HG03103 (cell line): ENCODE data around the gene USP48.
"Not testable (repeated sequence)": the region's sequence is repeated elsewhere in the genome, so short reads cannot be mapped to it uniquely, and the experiment has no call there.

ENCODE experiments used
- ATAC-seq: cut with Tn5 transposase; IDR thresholded peaks from one replicate; pipeline ENCODE4 v1.9.1; 2021; ENCODE audit warnings: low read depth; ENCODE audit not compliant: unreplicated experiment

The USP48 gene

GRCh38 chr1:21816602-21817302 is 33.8 kb upstream of the USP48 start:
- no peak for ATAC-seq

DNA sequence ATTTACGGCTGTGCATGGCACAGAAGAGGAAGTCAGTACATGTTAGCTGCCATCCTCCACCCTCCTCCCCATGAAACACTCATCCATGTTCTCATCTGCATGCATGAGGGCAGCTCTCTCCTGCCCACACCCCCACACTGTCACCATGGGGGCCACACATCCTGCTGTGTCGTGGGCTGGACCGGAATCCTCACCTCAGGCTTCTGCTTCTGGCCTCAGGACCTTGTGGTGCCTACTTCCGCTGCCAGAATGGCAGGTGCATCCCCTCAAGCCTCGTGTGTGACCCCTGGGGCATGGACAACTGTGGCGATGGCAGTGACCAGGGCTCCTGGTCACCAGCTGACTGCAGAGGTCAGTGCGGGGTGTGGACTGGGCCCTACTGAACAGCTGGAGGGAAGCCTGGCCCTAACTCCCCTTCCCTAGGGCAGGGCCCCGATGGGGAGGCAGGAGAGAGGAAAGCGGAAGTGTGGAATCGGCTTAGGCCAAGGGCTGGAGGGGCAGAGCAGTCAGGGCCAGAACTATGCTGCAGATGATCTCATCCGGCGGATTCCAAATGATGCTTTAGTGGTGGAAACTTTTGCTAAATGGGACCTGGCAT is 32.9 kb upstream of the USP48 start:
- no peak for ATAC-seq

GRCh38 chr1:21814981-21815582 is 32.1 kb upstream of the USP48 start:
- no peak for ATAC-seq

GRCh38 chr1:21814241-21814918 is 31.4 kb upstream of the USP48 start:
- ATAC-seq, result no peak

DNA sequence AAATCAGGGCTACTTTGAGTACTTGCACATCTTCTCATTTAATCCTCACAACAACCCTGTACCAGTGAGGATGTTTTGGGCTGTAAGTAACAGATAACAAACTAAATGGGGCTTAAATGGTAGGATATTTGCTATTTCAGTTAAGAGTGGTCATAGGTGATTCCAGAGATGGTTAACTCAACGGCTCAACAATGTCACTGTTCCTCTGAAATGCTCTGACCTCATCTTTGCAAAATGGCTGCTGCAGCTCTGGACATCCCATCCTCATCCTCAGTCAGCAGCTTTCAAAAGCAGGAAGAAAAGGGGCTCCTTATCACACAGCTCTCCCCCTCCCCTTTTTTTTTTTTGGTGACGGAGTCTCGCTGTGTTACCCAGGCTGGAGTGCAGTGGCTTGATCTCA is 30.6 kb upstream of the USP48 start:
- ATAC-seq, result no peak

DNA sequence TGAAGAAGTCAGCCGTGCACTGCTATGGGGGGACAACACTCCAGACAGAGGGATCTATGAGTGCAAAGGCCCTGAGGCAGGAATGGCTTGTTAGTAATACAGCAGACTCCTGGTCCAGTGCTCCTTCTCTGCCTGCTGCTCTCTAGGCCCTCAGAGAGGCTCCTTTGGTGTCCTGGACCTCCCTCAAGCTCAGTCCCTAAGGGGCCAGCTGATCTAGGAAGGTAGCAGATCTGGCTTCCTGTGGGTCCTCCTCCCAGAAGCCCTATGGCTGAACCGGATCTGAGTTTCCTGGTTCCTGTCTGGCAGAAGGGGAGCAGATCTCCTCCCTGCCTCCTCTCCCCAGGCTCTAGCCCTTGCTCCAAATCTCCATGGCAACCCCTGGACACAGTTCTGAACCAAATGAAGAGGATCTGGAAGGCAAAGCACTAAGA is 28.9 kb upstream of the USP48 start, which contains the start of gene LDLRAD2:
LDLRAD2 (plus strand) TSS at position 391 of the 431 bp plus-strand sequence. CDS start 187 bp downstream, outside the sequence.
- no peak for ATAC-seq

DNA sequence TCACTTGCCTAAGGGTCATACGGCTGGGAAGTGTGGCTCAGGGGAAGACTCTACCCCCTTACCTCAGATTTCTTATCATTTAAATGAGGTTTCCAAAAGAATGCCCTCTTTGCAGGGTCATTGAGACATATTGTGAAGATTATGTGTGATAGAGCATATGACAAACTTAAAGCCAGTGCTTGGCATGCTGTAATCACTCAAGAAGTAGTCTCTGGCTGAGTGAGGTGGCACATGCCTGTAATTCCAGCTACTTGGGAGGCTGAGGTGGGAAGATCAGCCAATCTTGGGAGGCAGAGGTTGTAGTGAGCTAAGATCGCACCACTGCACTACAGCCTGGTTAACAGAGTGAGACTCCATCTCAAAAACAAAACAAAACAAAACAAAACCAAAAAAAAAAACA is 21.6 kb upstream of the USP48 start:
- no peak for ATAC-seq

DNA sequence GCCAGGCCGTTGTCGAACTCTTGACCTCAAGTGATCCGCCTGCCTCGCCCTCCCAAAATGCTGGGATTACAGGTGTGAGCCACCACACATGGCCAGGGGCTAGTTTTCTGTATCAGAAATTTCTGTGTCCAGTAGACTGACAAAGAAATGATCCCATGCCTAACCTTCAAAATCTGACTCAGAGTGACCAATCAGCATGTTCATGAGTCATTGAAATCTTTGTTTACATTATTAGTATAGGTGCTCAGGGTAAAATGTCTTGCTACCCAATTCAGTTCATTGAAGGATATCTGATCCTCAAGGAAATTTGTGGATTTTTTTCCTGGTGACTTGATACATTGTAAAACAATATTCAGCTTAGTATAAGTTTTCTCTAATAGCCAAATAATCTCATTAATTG is 18.2 kb upstream of the USP48 start:
- no peak for ATAC-seq

DNA sequence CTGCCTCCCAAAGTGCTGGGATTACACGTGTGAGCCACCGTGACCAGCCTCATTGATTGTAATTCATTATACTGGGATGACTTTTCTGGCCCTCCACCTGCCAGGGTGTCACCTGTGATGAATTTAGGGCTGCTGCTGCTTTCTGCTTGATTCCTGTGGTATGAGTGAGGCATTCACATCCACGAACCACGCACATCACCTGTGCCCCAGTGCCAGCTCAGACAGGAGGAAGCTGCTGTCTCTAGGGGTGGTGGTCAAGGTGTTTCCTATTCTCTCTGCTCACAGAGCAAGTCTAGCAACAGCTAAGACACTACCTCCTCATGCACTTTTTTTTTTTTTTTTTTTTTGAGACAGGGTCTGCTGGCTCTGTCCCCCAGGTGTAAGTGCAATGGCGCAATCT is 16.8 kb upstream of the USP48 start:
- ATAC-seq, result no peak

DNA sequence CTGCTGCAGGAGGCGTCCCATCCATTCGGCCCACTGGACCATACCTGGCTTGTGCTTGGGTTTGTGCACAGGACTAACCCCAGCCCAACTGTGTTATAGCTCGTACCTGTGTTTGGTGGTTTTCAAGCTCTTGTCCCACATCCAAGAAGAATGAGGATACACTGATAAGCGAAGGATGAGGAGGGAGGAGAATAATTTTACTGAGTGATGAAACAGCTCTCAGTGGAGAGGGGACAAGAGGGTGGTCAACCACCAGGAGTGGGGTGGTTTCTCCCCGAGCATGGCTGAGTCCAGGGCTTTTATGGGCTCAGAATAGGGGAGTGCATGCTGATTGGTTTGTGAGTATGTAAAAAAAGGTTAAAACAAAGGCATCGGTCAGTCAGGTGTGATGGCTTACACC is 12.1 kb upstream of the USP48 start:
- no peak for ATAC-seq

DNA sequence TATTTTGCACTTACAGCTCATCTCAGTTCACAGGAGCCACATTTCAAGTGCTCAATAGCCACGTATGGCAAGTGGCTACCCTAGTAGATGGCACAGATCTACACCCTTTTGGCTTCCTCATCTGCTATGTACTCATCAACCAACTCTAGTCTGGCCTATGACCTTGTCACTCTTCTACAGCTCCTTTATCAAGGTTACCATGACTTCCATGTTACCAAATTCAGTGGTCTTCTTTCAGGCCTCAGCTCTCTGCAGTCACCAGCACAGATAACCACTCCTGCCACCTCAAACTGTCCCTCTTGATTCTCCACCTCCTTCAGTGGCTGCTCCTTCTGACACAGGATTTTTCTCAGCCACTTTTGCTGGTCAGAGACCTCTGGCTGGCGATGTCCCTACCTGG is 11.7 kb upstream of the USP48 start:
- ATAC-seq, result no peak

- no peak for ATAC-seq
Observed at GRCh38 chr1:21793104-21793503, 10.2 kb upstream of the USP48 start.

DNA sequence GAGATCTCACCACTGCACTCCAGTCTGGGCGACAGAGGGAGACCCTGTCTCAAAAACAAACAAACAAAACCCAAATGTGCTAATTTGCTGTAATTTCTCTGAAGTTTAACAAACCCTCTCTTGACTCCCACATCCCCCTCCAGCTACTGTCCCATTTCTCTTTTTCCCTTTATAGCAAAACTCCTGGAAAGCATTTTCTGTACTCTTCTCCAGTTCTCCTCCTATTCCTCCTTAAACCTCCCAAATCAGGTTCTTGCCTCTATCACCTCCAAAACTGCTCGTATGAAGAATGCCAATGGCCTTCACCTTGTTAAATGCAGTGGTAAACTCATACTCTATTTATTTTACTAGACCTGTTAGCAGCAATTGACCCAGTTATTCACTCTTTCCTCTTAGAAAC is 3.7 kb upstream of the USP48 start:
- ATAC-seq, result no peak

DNA sequence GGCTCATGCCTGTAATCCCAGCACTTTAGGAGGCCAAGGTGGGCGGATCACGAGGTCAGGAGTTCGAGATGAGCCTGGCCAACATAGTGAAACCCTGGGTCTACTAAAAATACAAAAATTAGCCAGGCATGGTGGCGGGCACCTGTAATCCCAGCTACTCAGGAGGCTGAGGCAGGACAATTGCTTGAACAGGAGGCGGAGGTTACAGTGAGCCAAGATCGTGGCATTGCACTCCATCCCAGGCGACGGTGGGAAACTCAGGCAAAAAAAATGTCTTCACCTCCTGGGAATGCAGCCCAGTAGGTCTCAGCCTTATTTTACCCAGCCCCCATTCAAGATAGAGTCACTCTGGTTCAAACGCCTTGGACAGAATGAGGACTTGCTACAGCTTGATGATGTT is 2.8 kb upstream of the USP48 start:
- ATAC-seq, result not testable (repeated sequence)

GRCh38 chr1:21783679-21784603 is 992 bp upstream of the USP48 start:
- no peak for ATAC-seq

DNA sequence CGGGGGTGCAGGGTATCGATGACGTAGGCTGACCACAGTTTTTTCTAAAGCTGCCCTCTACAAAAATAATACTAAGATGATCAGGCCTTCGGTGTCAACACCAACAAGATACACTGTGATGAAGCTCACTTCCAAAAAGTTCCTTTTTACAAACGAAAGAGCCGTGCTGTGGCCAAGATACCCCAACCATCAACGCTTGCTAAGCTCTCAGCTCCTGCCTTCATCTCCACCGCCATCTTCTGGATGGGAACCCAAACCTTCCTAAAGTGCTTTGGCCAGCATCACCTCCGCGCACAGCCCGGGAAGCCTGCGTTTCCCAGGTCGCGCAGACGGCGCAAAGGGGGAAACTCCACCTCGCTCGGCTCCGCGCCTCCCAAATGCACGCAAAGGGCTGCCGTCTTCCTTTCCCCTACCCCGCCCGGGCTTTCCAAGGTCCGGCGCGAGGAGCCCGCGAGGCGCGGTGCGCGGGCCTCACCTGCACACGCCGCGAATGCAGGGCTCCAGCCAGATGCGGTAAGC is 541 bp downstream of the USP48 start:
- ATAC-seq, result peak; percentile 2

DNA sequence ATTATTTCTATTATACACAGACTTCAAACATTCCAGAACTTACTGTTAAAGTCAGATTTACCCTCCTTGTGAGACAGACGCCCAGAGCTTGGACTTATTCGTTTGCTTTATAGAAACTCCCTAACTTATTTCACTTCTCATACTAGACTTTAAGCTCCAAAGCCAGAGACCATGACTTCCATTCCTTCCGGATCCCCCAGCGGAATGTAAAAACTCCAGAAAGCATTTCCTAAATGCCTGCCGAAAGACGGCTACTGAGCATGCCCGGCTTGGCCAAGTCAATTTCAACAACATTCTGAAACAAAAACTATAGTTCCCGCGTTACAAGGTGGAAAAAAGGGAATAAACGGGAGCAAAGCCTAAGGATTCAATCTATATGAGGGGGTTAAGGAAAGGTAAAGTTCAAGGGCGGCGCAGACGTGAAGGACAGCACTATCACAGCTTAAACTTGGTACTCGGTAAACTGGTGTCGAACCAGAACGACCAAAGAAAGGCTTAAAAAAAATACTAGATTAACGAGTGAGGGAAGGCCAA is 1.1 kb downstream of the USP48 start:
- ATAC-seq, result no peak

DNA sequence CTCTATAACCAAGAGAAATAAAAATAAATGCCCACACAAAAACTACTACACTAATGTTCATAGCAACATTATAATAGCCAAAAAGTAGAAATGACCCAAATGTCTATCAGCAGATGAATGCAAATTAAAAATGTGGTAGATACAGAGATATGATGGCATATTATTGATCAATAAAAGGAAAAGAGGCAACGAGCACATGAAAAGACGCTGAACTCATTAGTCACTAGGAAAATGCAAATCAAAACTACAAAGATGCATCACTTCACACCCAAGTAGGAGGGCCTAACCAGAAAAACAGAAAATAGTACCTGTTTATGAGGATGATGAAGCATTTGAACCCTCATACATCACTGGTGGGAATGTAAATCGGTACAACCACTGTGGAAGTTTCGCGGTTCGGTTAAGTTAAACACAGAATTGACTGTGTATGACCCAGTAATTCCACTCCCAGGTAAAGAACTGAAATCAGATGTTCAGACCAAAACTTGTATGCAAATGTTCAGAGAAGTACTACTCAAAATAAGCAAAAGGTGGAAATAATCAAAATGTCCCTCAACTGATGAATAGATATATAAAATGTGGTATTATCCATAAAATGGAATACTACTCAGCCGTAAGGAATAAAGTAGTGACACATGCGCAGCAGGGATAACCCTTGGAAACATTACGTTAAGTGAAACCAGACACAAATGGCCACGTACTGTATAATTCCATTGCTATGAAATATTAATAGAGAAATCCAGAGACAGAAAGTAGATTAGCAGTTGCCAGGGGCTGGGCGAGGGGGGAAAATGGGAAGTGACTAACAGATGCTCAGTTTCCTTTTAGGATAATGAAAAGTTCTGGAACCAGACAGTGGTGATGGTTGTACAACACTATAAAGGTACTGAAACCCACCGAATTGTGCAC is 3.1 kb downstream of the USP48 start:
- ATAC-seq, result no peak

GRCh38 chr1:21778405-21778727 is 4.6 kb downstream of the USP48 start:
- ATAC-seq, result no peak
